ENCODE measurements around the gene CNTNAP2.

- TF ChIP-seq POLR2A (IDR thresholded peaks at IDR 0.05) (no peak), CTCF (IDR thresholded peaks at IDR 0.05) (no peak)
Measured at GRCh38 chr7:147516391-147516790, 1399.8 kb downstream of the CNTNAP2 start.

Data from suprapubic skin (tissue), 3 donors.